Measurements from ENCODE around the gene HM13.

DNA sequence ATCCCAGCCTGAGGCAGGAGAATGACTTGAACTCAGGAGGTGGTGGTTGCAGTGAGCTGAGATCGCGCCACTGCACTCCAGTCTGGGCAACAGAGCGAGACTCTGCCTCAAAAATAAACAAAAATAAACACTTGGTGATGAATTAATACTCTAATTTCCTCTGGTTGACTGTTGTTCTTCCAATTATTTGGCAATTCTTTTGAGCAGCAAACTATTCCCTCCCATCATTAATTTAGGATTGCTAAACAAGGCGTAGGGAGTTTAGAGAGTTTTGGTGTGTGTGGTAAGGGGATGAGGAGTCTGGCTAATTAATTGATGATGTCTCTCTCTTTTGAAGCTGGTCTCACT, 88.2 kb downstream of the HM13 start:
- TF ChIP-seq, protein P1, sequence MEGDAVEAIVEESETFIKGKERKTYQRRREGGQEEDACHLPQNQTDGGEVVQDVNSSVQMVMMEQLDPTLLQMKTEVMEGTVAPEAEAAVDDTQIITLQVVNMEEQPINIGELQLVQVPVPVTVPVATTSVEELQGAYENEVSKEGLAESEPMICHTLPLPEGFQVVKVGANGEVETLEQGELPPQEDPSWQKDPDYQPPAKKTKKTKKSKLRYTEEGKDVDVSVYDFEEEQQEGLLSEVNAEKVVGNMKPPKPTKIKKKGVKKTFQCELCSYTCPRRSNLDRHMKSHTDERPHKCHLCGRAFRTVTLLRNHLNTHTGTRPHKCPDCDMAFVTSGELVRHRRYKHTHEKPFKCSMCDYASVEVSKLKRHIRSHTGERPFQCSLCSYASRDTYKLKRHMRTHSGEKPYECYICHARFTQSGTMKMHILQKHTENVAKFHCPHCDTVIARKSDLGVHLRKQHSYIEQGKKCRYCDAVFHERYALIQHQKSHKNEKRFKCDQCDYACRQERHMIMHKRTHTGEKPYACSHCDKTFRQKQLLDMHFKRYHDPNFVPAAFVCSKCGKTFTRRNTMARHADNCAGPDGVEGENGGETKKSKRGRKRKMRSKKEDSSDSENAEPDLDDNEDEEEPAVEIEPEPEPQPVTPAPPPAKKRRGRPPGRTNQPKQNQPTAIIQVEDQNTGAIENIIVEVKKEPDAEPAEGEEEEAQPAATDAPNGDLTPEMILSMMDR (IDR thresholded peaks at IDR 0.05; ENCODE audit: insufficient read depth, low read length), result no peak
- TF ChIP-seq, protein P2, sequence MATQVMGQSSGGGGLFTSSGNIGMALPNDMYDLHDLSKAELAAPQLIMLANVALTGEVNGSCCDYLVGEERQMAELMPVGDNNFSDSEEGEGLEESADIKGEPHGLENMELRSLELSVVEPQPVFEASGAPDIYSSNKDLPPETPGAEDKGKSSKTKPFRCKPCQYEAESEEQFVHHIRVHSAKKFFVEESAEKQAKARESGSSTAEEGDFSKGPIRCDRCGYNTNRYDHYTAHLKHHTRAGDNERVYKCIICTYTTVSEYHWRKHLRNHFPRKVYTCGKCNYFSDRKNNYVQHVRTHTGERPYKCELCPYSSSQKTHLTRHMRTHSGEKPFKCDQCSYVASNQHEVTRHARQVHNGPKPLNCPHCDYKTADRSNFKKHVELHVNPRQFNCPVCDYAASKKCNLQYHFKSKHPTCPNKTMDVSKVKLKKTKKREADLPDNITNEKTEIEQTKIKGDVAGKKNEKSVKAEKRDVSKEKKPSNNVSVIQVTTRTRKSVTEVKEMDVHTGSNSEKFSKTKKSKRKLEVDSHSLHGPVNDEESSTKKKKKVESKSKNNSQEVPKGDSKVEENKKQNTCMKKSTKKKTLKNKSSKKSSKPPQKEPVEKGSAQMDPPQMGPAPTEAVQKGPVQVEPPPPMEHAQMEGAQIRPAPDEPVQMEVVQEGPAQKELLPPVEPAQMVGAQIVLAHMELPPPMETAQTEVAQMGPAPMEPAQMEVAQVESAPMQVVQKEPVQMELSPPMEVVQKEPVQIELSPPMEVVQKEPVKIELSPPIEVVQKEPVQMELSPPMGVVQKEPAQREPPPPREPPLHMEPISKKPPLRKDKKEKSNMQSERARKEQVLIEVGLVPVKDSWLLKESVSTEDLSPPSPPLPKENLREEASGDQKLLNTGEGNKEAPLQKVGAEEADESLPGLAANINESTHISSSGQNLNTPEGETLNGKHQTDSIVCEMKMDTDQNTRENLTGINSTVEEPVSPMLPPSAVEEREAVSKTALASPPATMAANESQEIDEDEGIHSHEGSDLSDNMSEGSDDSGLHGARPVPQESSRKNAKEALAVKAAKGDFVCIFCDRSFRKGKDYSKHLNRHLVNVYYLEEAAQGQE (IDR thresholded peaks at IDR 0.05; ENCODE audit: insufficient replicate concordance, low read depth), result no peak

Data from HL-60 (cell line).